Heart right ventricle (tissue), 16 donors: ENCODE measurements around the gene SPTBN4. TPM values are rescaled to one million over a fixed set of nuclear protein-coding genes. Genes with fewer than 3 reads are reported as not detected.

Experiments used
- ATAC-seq, 8 donors: fragments of 200-7000 bp; cut with Tn5 transposase; one replicate each; pipeline ENCODE4 v1.9.1; 2020; ENCODE audit warnings: mild to moderate bottlenecking in 8 of 8, moderate library complexity in 8 of 8, moderate number of reproducible peaks in 1 of 8
- DNase-seq, 2 donors: peaks; one replicate each; pipeline ENCODE4 v3.0.0-alpha.2; 2020
- H3K27ac ChIP-seq, 10 donors: fragments of 200-600 bp; sonication (generic) in 2 of 10; one replicate each; pipeline versions ENCODE4 v1.5.0 to v1.8.0; 2020 to 2022; ENCODE audit warnings: mild to moderate bottlenecking in 3 of 10
- H3K27me3 ChIP-seq, 7 donors: fragments of 200-600 bp; one replicate each; pipeline ENCODE4 v1.8.0; 2021 to 2022; ENCODE audit warnings: mild to moderate bottlenecking in 2 of 7
- H3K36me3 ChIP-seq, 9 donors: fragments of 200-600 bp; sonication (generic) in 1 of 9; one replicate each; pipeline versions ENCODE4 v1.5.0 to v1.8.0; 2020 to 2022; ENCODE audit warnings: mild to moderate bottlenecking in 2 of 9
- H3K4me1 ChIP-seq, 9 donors: fragments of 200-600 bp; sonication (generic) in 1 of 9; one replicate each; pipeline versions ENCODE4 v1.5.0 to v1.8.0; 2020 to 2022; ENCODE audit warnings: mild to moderate bottlenecking in 4 of 9
- H3K4me3 ChIP-seq, 10 donors: fragments of 200-600 bp; sonication (generic) in 2 of 10; one replicate each; pipeline versions ENCODE4 v1.5.0 to v1.8.0; 2020 to 2022; ENCODE audit warnings: mild to moderate bottlenecking in 7 of 10, moderate library complexity in 2 of 10
- H3K9me3 ChIP-seq, 11 donors: fragments of 200-600 bp in 10 of 11; sonication (generic) in 2 of 11; one replicate each; pipeline versions ENCODE4 v1.5.0 to v1.8.0; 2013 to 2022; ENCODE audit warnings: mild to moderate bottlenecking in 2 of 11, control low read depth in 1 of 11, moderate library complexity in 1 of 11
- CTCF ChIP-seq, 9 donors: fragments of 200-600 bp; sonication (generic) in 2 of 9; IDR thresholded peaks; one replicate each; pipeline versions ENCODE4 v1.5.0 to v1.8.0; 2021 to 2022; ENCODE audit warnings: antibody characterized with exemption in 9 of 9, mild to moderate bottlenecking in 5 of 9, moderate library complexity in 1 of 9
- WGBS, 2 donors: extraction: QIAGEN DNeasy Blood & Tissue Kit; methylation state at CpG; one replicate each; pipeline ENCODE4 v1.1.7; 2013; ENCODE audit warnings: inconsistent platforms in 1 of 2; 5-methylcytosine and 5-hydroxymethylcytosine counted together
- intact Hi-C, 10 donors: fragments of 100-400 bp; cut with DNase I; formaldehyde crosslinking; loops; one replicate each; pipeline versions ENCODE4 v1.11.1 to v1.14.2; 2022
- polyA plus RNA-seq, 2 donors: library from polyadenylated mRNA; stranded (reverse); fragments of 200-250 nt; gene quantifications; one replicate each; pipeline ENCODE4 v1.2.3, GENCODE V29; 2013
- total RNA-seq, 10 donors: library from RNA; stranded (reverse); fragmentation: NEBNext Ultra II Directional in 3 of 10; extraction: Animal tissue kit (Norgen Biotek cat#: 25700) in 3 of 10; gene quantifications; one replicate each; pipeline versions ENCODE4 v1.2.1 to v1.2.4, GENCODE V29; 2021 to 2023
- donor health status: Arrhythmogenic right ventricular cardiomyopathy.
- donor health status: ischemic (EF 13 %, LVEDD 7.1; RV severe dilation, severe dysfunction).
- donor health status: healthy with polysubstance abuse.
- donor health status: DM: no; HTN: yes; CAD: no.
- donor health status: DM: no; HTN: no; CAD: no.
- donor health status: ischemic (EF 25% LVEDD 6.9; RV normal size, moderate dysfunction).
- donor health status: ischemic (EF 25% LVEDD 5.7; RV mildly dilated, moderate dysfunction).
- donor health status: healthy.
- donor health status: DM: yes; HTN: yes; CAD: no.
- donor health status: Ischemic cardiomyopathy.
- donor health status: ischemic (EF 35%, LVEDD 5.7; RV mildly dilated, moderate dysfunction).
- donor health status: nonischemic (EF 11% LVEDD 7.7; RV severe dilation, severe dysfunction).
- donor health status: DM: yes; HTN: yes; CAD: no.
- donor health status: PGD.
- donor health status: ischemic (EF 29% LVEDD 5.4; RV normal size, mild dysfunction).
- donor health status: nonischemic (EF 23%, LVEDD 6.1; RV moderate dilation, normal function).

Gene SPTBN4
- total and polyA plus RNA-seq, 12 donors = 3.0 to 13.8 (median 4.9) TPM

- H3K27ac ChIP-seq = no peak overlapping the region
- no peaks in the 10 kb centered on the region for H3K27me3 ChIP-seq
- TF ChIP-seq CTCF (IDR thresholded peaks at IDR 0.05) = no peak
- H3K36me3 ChIP-seq = peaks cover 0 to 71% (median 5%) of the 10 kb centered on the region in 9 donors
- intact Hi-C loops = no loop called here
- DNase-seq (no peak), ATAC-seq (peak in 1 of 8 donors; percentile 12)
- peaks cover 0 to 15% (median 0%) of the 10 kb centered on the region in 9 donors for H3K4me1 ChIP-seq
- H3K4me3 ChIP-seq = no peak overlapping the region
- H3K9me3 ChIP-seq = peaks cover 0 to 6% (median 0%) of the 10 kb centered on the region in 11 donors
- WGBS, 2 donors = 88 to 90% methylated on average over 19 of the region's 19 CpGs
Measured at GRCh38 chr19:40588110-40588854, 121.5 kb downstream of the SPTBN4 start.

GRCh38 chr19:40588926-40589569 is 122.2 kb downstream of the SPTBN4 start:
- no peak for TF ChIP-seq CTCF (IDR thresholded peaks at IDR 0.05)
- intact Hi-C loops = no loop called here
- Histone ChIP-seq H3K4me1 (peaks cover 0 to 15% (median 0%) of the 10 kb centered on the region in 9 donors), H3K27me3 (no peaks in the 10 kb centered on the region), H3K36me3 (peaks cover 0 to 63% (median 5%) of the 10 kb centered on the region in 9 donors), H3K27ac (no peak overlapping the region), H3K9me3 (peaks cover 0 to 6% (median 0%) of the 10 kb centered on the region in 11 donors), H3K4me3 (no peak overlapping the region)
- WGBS, 2 donors = 82 to 91% methylated on average over 8 to 9 of the region's 9 CpGs
- no peak for DNase-seq
- no peak for ATAC-seq

- Histone ChIP-seq H3K4me3 (no peak overlapping the region), H3K27ac (no peak overlapping the region), H3K36me3 (peaks cover 0 to 55% (median 5%) of the 10 kb centered on the region in 9 donors), H3K9me3 (peaks cover 0 to 6% (median 0%) of the 10 kb centered on the region in 11 donors), H3K27me3 (peaks cover 0 to 4% (median 0%) of the 10 kb centered on the region in 7 donors), H3K4me1 (peaks cover 0 to 15% (median 0%) of the 10 kb centered on the region in 9 donors)
- no peak for DNase-seq
- intact Hi-C loops = loop anchor here in 3 of 10 donors (10.0 kb wide), 2 partner anchors 125 to 285 kb away; partner anchors contain the start of genes BLVRB (in 2 of the 3) and SPTBN4 (in 2 of the 3)
- no peak for TF ChIP-seq CTCF (IDR thresholded peaks at IDR 0.05)
- ATAC-seq = peak in 1 of 8 donors; percentile 26
- WGBS, 2 donors = 90 to 92% methylated on average over 26 of the region's 26 CpGs
Measured at GRCh38 chr19:40589591-40590429, 123.0 kb downstream of the SPTBN4 start.
